Astrocyte of the spinal cord (primary cell): ENCODE results near the gene FAM114A2.

ENCODE experiments used
- DNase-seq: peaks from one replicate; pipeline ENCODE4 v3.0.0; 2011; ENCODE audit warnings: low read depth, low spot score
- H3K4me3 ChIP-seq: 2 replicates; pipeline ENCODE4 v1.5.1; 2011; ENCODE audit warnings: low read depth, mild to moderate bottlenecking, low read length, moderate library complexity
- CTCF ChIP-seq: IDR thresholded peaks from 2 replicates; pipeline ENCODE4 v1.5.1; 2012; ENCODE audit warnings: low read depth, mild to moderate bottlenecking, low read length, inconsistent platforms
- in situ Hi-C: cut with HindIII; loops from 2 replicates; pipeline ENCODE4 v1.10.0; 2017; ENCODE audit warnings: low sequenced_read_pairs

Gene FAM114A2

GRCh38 chr5:153969563-153969895 is 69.2 kb downstream of the FAM114A2 start:
- in situ Hi-C loops, result no loop called here
- DNase-seq, result no peak
- no peak overlapping the region for H3K4me3 ChIP-seq
- TF ChIP-seq CTCF, result no peak

- no peak for DNase-seq
- H3K4me3 ChIP-seq, result no peak overlapping the region
- in situ Hi-C loops, result no loop called here
- TF ChIP-seq CTCF, result no peak
Observed at GRCh38 chr5:153968761-153969562, 69.7 kb downstream of the FAM114A2 start.

- in situ Hi-C loops, result no loop called here
- DNase-seq, result peak; percentile 53
- peak overlapping the region; percentile 2 for H3K4me3 ChIP-seq
- TF ChIP-seq CTCF, result peak; percentile 92
Observed at GRCh38 chr5:153964880-153965645, 73.6 kb downstream of the FAM114A2 start.

GRCh38 chr5:153964191-153964879 is 74.4 kb downstream of the FAM114A2 start:
- in situ Hi-C loops, result no loop called here
- no peak for DNase-seq
- TF ChIP-seq CTCF, result no peak
- no peak overlapping the region for H3K4me3 ChIP-seq

- no peak for TF ChIP-seq CTCF
- no peak overlapping the region for H3K4me3 ChIP-seq
- no peak for DNase-seq
- in situ Hi-C loops, result no loop called here
Observed at GRCh38 chr5:153960269-153961215, 78.2 kb downstream of the FAM114A2 start.
